ENCODE results near the gene ACTN1.

ACTN1 gene

GRCh38 chr14:69013943-69014782 lies 35.1 kb upstream of the ACTN1 start (continued):
- TF ChIP-seq ZFP37 (tag by site-specific recombination; IDR thresholded peaks at IDR 0.05) (no peak), PRDM4 (tag by site-specific recombination; IDR thresholded peaks at IDR 0.05) (no peak), ZFP41 (tag by site-specific recombination; IDR thresholded peaks at IDR 0.05; ENCODE audit: borderline replicate concordance) (no peak), ZNF707 (tag by site-specific recombination; IDR thresholded peaks at IDR 0.05) (no peak), ZNF791 (tag by site-specific recombination; IDR thresholded peaks at IDR 0.05) (no peak), ZNF174 (tag by site-specific recombination; IDR thresholded peaks at IDR 0.05) (no peak), GLI4 (tag by site-specific recombination; IDR thresholded peaks at IDR 0.05) (no peak), ZBTB26 (tag by site-specific recombination; optimal IDR thresholded peaks at IDR 0.05) (no peak), ZNF776 (tag by site-specific recombination; IDR thresholded peaks at IDR 0.05; ENCODE audit: borderline replicate concordance) (no peak), ZNF843 (tag by site-specific recombination; IDR thresholded peaks at IDR 0.05) (no peak), ZBTB1 (tag by site-specific recombination; IDR thresholded peaks at IDR 0.05) (no peak), ZNF354C (tag by site-specific recombination; IDR thresholded peaks at IDR 0.05; ENCODE audit: borderline replicate concordance, low read depth) (no peak), ZNF639 (tag by site-specific recombination; IDR thresholded peaks at IDR 0.05) (no peak), HOXD13 (CRISPR knock-in tag; IDR thresholded peaks at IDR 0.05; ENCODE audit: borderline replicate concordance) (no peak), MYNN (tag by site-specific recombination; IDR thresholded peaks at IDR 0.05; ENCODE audit: borderline replicate concordance) (no peak), ZXDB (tag by site-specific recombination; IDR thresholded peaks at IDR 0.05) (no peak), ZNF658 (tag by site-specific recombination; IDR thresholded peaks at IDR 0.05) (no peak), KLF10 (tag by site-specific recombination; IDR thresholded peaks at IDR 0.05) (no peak), ZNF433 (tag by site-specific recombination; IDR thresholded peaks at IDR 0.05; ENCODE audit: low read depth) (no peak), ZNF501 (tag by site-specific recombination; IDR thresholded peaks at IDR 0.05) (no peak), ZNF560 (tag by site-specific recombination; IDR thresholded peaks at IDR 0.05; ENCODE audit: borderline replicate concordance) (no peak), KLF9 (tag by site-specific recombination; IDR thresholded peaks at IDR 0.05; ENCODE audit: low read depth) (no peak), ZNF16 (tag by site-specific recombination; IDR thresholded peaks at IDR 0.05; ENCODE audit: low read depth) (no peak), YY2 (tag by site-specific recombination; IDR thresholded peaks at IDR 0.05) (no peak), PBX3 (CRISPR knock-in tag; IDR thresholded peaks at IDR 0.05) (no peak), ZNF280C (tag by site-specific recombination; IDR thresholded peaks at IDR 0.05) (no peak), PRDM1 (tag by site-specific recombination; IDR thresholded peaks at IDR 0.05) (no peak), ZNF223 (tag by site-specific recombination; IDR thresholded peaks at IDR 0.05) (no peak)
- TF ChIP-seq, protein P1, sequence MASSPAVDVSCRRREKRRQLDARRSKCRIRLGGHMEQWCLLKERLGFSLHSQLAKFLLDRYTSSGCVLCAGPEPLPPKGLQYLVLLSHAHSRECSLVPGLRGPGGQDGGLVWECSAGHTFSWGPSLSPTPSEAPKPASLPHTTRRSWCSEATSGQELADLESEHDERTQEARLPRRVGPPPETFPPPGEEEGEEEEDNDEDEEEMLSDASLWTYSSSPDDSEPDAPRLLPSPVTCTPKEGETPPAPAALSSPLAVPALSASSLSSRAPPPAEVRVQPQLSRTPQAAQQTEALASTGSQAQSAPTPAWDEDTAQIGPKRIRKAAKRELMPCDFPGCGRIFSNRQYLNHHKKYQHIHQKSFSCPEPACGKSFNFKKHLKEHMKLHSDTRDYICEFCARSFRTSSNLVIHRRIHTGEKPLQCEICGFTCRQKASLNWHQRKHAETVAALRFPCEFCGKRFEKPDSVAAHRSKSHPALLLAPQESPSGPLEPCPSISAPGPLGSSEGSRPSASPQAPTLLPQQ (tag by site-specific recombination; IDR thresholded peaks at IDR 0.05), result 0 out of 2 replicates have a peak, but pooled peaks have one; percentile 38
- TF ChIP-seq, protein P2, sequence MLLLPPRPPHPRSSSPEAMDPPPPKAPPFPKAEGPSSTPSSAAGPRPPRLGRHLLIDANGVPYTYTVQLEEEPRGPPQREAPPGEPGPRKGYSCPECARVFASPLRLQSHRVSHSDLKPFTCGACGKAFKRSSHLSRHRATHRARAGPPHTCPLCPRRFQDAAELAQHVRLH (tag by site-specific recombination; IDR thresholded peaks at IDR 0.05), result no peak
